Testis (tissue), 3 donors: ENCODE measurements around the gene SGSM2. TPM values are rescaled to one million over a fixed set of nuclear protein-coding genes. Genes with fewer than 3 reads are reported as not detected.

ENCODE experiments used
- DNase-seq: peaks from one replicate; pipeline ENCODE4 v3.0.0-alpha.2; 2019
- H3K27ac ChIP-seq, 2 donors: fragments of 200-600 bp; sonication (generic); one replicate each; pipeline ENCODE4 v1.5.1; 2019
- H3K27me3 ChIP-seq: fragments of 200-600 bp; sonication (generic); one replicate; pipeline ENCODE4 v1.5.1; 2019
- H3K36me3 ChIP-seq: fragments of 200-600 bp; sonication (generic); one replicate; pipeline ENCODE4 v1.5.1; 2017; ENCODE audit warnings: low read depth; ENCODE audit errors: missing control alignments
- H3K4me1 ChIP-seq: fragments of 200-600 bp; sonication (generic); one replicate; pipeline ENCODE4 v1.5.1; 2019
- H3K4me3 ChIP-seq, 2 donors: fragments of 200-600 bp; sonication (generic); one replicate each; pipeline ENCODE4 v1.5.1; 2017 to 2019
- H3K9me3 ChIP-seq: fragments of 200-600 bp; sonication (generic); one replicate; pipeline ENCODE4 v1.5.1; 2017
- POLR2A ChIP-seq: fragments of 450-650 bp; IDR thresholded peaks from one replicate; pipeline ENCODE4 v1.6.1; 2017; ENCODE audit warnings: antibody characterized with exemption, mild to moderate bottlenecking, moderate library complexity
- WGBS, 2 donors: methylation state at CpG; one replicate each; pipeline ENCODE4 v1.1.5; 2018; 5-methylcytosine and 5-hydroxymethylcytosine counted together
- intact Hi-C: fragments of 100-400 bp; cut with DNase I; formaldehyde crosslinking; loops from one replicate; pipeline ENCODE4 v1.15.1; 2023; ENCODE audit warnings: low total_unique reads
- polyA plus RNA-seq: library from polyadenylated mRNA; stranded (reverse); fragments of 350-450 nt; fragmentation: Illumina TruSeq; extraction: RNeasy Lipid Tissue Mini Kit (QIAGEN cat#74804); gene quantifications from one replicate; pipeline ENCODE4 v1.2.3, GENCODE V29; 2014; ENCODE audit warnings: low read depth, low replicate concordance; ENCODE audit not compliant: insufficient read depth
- total RNA-seq, 2 donors: library from RNA; depleted of rRNA; stranded (reverse); fragments of >200 nt; gene quantifications; one replicate each; pipeline ENCODE4 v1.2.3, GENCODE V29; 2016
- TF ChIP-seq, protein P1 (sequence below), 3 experiments: fragments of 450-650 bp in 2 of 3; fragments of 200-600 bp in 1 of 3; sonication (generic) in 1 of 3; IDR thresholded peaks; one replicate each; pipeline ENCODE4 v1.5.1; 2016 to 2019; ENCODE audit warnings: antibody characterized with exemption in 3 of 3, mild to moderate bottlenecking in 2 of 3, moderate library complexity in 1 of 3

The SGSM2 gene
- total and polyA plus RNA-seq, 3 donors from 2014 or later = 54.1 to 88.9 (median 80.5) TPM

DNA sequence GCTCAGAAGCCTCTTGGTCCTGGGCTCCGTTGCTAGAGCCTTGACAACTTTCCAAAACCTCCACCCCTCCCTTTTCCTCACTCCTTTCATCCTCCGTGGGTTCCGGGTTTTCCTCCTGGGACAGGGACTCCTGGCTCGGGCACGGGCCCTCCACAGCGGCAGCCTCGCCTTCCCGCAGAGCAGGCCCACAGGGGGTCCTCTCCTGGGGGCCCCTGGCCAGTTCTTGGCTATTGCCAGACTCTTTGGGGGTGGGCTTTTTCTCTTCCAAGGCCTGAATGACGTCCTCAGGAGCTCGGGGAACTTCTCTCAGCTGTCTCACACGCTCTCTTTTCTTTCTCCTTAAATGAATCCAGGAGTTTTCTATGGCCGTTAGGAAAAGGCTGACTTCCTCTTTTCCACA, 82.9 kb downstream of the SGSM2 start:
- intact Hi-C loops = no loop called here
- DNase-seq = peak; percentile 38
- Histone ChIP-seq H3K4me1 (peaks cover 47% of the 10 kb centered on the region), H3K27me3 (no peaks in the 10 kb centered on the region), H3K36me3 (no peaks in the 10 kb centered on the region), H3K9me3 (no peaks in the 10 kb centered on the region), H3K27ac (peak overlapping the region; percentile 56 to 76), H3K4me3 (no peak overlapping the region)
- WGBS, 2 donors = 48 to 58% methylated on average over 12 of the region's 12 CpGs
- no peak for TF ChIP-seq POLR2A
- TF ChIP-seq, protein P1, sequence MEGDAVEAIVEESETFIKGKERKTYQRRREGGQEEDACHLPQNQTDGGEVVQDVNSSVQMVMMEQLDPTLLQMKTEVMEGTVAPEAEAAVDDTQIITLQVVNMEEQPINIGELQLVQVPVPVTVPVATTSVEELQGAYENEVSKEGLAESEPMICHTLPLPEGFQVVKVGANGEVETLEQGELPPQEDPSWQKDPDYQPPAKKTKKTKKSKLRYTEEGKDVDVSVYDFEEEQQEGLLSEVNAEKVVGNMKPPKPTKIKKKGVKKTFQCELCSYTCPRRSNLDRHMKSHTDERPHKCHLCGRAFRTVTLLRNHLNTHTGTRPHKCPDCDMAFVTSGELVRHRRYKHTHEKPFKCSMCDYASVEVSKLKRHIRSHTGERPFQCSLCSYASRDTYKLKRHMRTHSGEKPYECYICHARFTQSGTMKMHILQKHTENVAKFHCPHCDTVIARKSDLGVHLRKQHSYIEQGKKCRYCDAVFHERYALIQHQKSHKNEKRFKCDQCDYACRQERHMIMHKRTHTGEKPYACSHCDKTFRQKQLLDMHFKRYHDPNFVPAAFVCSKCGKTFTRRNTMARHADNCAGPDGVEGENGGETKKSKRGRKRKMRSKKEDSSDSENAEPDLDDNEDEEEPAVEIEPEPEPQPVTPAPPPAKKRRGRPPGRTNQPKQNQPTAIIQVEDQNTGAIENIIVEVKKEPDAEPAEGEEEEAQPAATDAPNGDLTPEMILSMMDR (IDR thresholded peaks at IDR 0.05) = no peak

DNA sequence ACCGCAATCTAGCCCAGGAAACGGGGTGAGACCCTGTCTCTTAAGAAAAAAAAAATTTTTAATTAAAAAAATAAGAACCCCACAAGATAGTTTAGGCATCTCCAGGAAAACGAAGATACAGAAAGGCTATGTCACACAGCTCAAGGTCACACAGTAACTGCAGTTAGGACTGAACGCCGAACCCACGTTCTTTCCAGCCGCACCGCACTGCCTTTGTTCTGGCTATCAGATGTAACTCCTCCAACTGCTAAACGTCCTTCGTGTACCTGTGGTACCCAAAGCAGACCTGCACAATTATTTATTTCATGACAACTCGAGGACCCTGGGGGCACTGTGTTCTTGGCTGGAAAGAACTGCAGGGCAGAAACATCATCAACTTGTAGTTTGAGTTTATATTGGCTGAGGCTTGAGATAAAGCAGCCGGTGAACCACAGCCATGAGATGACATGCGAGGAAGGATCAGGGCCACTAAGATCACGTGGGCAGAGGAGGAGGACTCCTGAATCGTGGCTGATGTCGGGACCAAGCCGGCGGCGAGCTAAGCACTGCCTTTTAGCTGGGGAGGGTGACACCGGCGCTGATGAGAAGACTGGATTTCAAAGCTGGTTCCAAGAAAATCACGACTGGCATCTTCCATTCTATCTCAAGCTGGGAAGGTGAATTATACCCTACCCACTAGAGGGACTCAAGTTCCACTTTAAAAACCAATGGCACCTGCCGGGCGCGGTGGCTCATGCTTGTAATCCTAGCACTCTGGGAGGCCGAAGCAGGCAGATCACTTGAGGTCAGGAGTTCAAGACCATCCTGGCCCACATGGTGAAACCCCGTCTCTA, 84.2 kb downstream of the SGSM2 start:
- intact Hi-C loops = no loop called here
- peak overlapping the region; percentile 56 to 76 for H3K27ac ChIP-seq
- TF ChIP-seq, protein P1 (IDR thresholded peaks at IDR 0.05) = no peak
- no peak for TF ChIP-seq POLR2A
- DNase-seq = peak; percentile 72
- no peaks in the 10 kb centered on the region for H3K9me3 ChIP-seq
- WGBS, 2 donors = 34 to 53% methylated on average over 27 of the region's 27 CpGs
- H3K36me3 ChIP-seq = no peaks in the 10 kb centered on the region
- peaks cover 43% of the 10 kb centered on the region for H3K4me1 ChIP-seq
- H3K27me3 ChIP-seq = no peaks in the 10 kb centered on the region
- no peak overlapping the region for H3K4me3 ChIP-seq

DNA sequence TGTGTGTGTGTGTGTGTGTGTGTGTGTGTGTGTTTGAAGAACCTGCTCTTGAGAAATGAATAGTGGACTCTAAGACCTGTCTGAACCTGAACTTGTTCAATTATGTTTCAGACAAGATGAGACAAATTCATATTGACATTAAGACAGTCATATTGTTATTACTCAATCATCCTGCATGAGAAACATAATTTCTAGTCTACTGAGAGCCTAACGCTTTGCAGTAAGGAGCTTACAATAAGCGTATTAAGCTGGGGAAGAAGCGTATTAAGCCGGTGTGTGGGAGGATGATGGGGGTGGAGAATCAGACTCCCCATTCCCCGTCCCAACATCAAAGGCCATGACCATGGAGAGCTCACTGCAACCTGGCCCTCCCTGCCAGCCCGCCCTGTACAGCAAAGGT, 86.0 kb downstream of the SGSM2 start:
- H3K27ac ChIP-seq = peak overlapping the region in 1 of 2 donors; percentile 2
- no peaks in the 10 kb centered on the region for H3K36me3 ChIP-seq
- no peaks in the 10 kb centered on the region for H3K9me3 ChIP-seq
- H3K27me3 ChIP-seq = no peaks in the 10 kb centered on the region
- H3K4me1 ChIP-seq = peaks cover 39% of the 10 kb centered on the region
- WGBS, 2 donors = 51 to 71% methylated on average over 6 of the region's 6 CpGs
- no peak overlapping the region for H3K4me3 ChIP-seq
- intact Hi-C loops = no loop called here
- TF ChIP-seq POLR2A = no peak
- TF ChIP-seq, protein P1 (IDR thresholded peaks at IDR 0.05) = no peak
- peak; percentile 79 for DNase-seq

DNA sequence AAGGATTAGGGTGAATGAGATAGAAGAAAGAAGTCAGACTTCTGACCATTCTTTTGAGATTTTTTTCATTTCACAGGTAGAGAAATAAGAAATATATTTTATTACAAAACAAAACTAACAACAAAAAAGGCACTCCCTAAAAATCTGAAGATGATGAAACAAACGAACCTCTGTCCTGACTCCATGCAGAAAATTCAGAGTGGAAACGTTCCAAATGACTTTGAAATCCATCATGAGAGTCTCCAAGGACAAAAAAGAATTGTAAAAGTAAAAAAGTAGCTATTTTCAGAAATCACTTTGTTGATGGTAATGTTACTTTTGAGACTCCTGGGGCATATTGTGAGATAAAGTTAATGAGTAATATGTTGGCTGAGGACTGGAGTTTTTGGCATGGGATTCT, 89.9 kb downstream of the SGSM2 start:
- no peaks in the 10 kb centered on the region for H3K27me3 ChIP-seq
- no peak overlapping the region for H3K4me3 ChIP-seq
- no peaks in the 10 kb centered on the region for H3K9me3 ChIP-seq
- no peaks in the 10 kb centered on the region for H3K36me3 ChIP-seq
- intact Hi-C loops = no loop called here
- TF ChIP-seq, protein P1 (IDR thresholded peaks at IDR 0.05) = no peak
- TF ChIP-seq POLR2A = no peak
- 35 to 46% methylated on average over 2 of the region's 2 CpGs for WGBS, 2 donors
- DNase-seq = no peak
- peaks cover 4% of the 10 kb centered on the region for H3K4me1 ChIP-seq
- peak overlapping the region; percentile 54 to 55 for H3K27ac ChIP-seq

DNA sequence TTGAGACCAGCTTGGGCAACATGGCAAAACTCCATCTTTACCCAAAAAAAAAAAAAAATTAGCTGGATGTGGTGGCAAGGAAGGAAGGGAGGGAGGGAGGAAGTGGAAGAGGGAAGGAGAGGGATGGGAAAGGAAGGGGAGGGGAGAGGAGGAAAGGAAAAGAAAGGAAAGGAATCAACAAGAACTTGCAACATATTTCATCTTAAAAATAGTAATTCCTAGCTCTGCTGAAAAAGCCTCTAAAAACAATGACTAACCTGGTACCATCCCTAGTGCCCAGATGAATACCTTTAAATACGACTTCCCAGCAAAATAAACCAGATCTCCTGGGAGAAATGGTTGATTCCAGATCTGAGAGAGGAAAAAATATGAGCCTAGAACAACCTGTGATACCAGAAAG, 90.6 kb downstream of the SGSM2 start:
- intact Hi-C loops = no loop called here
- TF ChIP-seq, protein P1 (IDR thresholded peaks at IDR 0.05) = no peak
- TF ChIP-seq POLR2A = no peak
- WGBS, 2 donors = 68 to 80% methylated on average over 1 of the region's 1 CpG

More for the DNA sequence above, 90.6 kb downstream of the SGSM2 start:
- Histone ChIP-seq H3K4me3 (no peak overlapping the region), H3K27ac (peak overlapping the region; percentile 41 to 46), H3K36me3 (no peaks in the 10 kb centered on the region), H3K4me1 (peaks cover 1% of the 10 kb centered on the region), H3K27me3 (no peaks in the 10 kb centered on the region), H3K9me3 (no peaks in the 10 kb centered on the region)
- no peak for DNase-seq
